Lung (tissue), 12 donors: Measurements from ENCODE around the gene IDH3A. TPM values are rescaled to one million over a fixed set of nuclear protein-coding genes. Genes with fewer than 3 reads are reported as not detected.

Source experiments
- ATAC-seq: fragments of 200-7000 bp; cut with Tn5 transposase; one replicate; pipeline ENCODE4 v1.9.1; 2020; ENCODE audit warnings: moderate number of reproducible peaks; ENCODE audit not compliant: insufficient read depth, low FRiP score
- DNase-seq, 3 donors: peaks; one replicate each; pipeline ENCODE4 v3.0.0-alpha.2; 2013 to 2017
- H3K27ac ChIP-seq, 2 donors: one replicate each; pipeline ENCODE4 v1.5.1; 2013; ENCODE audit warnings: mild to moderate bottlenecking in 2 of 2, moderate library complexity in 2 of 2, control low read depth in 1 of 2, inconsistent platforms in 1 of 2, low read depth in 1 of 2, low read length in 1 of 2
- H3K27me3 ChIP-seq, 3 donors: one replicate each; pipeline ENCODE4 v1.5.1; 2013; ENCODE audit warnings: low read length in 2 of 3; ENCODE audit not compliant: control insufficient read depth in 3 of 3, insufficient read depth in 3 of 3
- H3K36me3 ChIP-seq, 4 donors: one replicate each; pipeline ENCODE4 v1.5.1; 2013; ENCODE audit warnings: low read length in 4 of 4, mild to moderate bottlenecking in 1 of 4, moderate library complexity in 1 of 4; ENCODE audit not compliant: control insufficient read depth in 4 of 4, insufficient read depth in 4 of 4
- H3K4me1 ChIP-seq, 5 donors: one replicate each; pipeline ENCODE4 v1.5.1; 2013; ENCODE audit warnings: low read length in 5 of 5, mild to moderate bottlenecking in 2 of 5, moderate library complexity in 1 of 5; ENCODE audit not compliant: control insufficient read depth in 5 of 5, insufficient read depth in 5 of 5
- H3K4me3 ChIP-seq: one replicate; pipeline ENCODE4 v1.5.1; 2013; ENCODE audit warnings: mild to moderate bottlenecking, control low read depth, moderate library complexity
- H3K9ac ChIP-seq, 2 donors: one replicate each; pipeline ENCODE4 v1.5.1; 2013; ENCODE audit warnings: low read length in 2 of 2, control low read depth in 1 of 2; ENCODE audit not compliant: insufficient read depth in 1 of 2
- H3K9me3 ChIP-seq, 4 donors: one replicate each; pipeline ENCODE4 v1.5.1; 2013; ENCODE audit warnings: low read length in 3 of 4, mild to moderate bottlenecking in 1 of 4, moderate library complexity in 1 of 4; ENCODE audit not compliant: control insufficient read depth in 4 of 4, insufficient read depth in 3 of 4
- WGBS, 2 donors: extraction: QIAGEN DNeasy Blood & Tissue Kit; methylation state at CpG; one replicate each; pipeline ENCODE4 v1.1.7; 2013; 5-methylcytosine and 5-hydroxymethylcytosine counted together
- polyA plus RNA-seq, 2 donors: library from polyadenylated mRNA; stranded (reverse); fragments of 200-250 nt; gene quantifications; one replicate each; pipeline ENCODE4 v1.2.1, GENCODE V29; 2013
- total RNA-seq, 2 donors: library from RNA; depleted of rRNA in 1 of 2; stranded (reverse); fragments of >200 nt in 1 of 2; gene quantifications; one replicate each; pipeline ENCODE4 v1.2.1, GENCODE V29; 2014 to 2021
- TF ChIP-seq, protein P1 (sequence below): IDR thresholded peaks from 2 replicates; pipeline ENCODE4 v1.5.1; 2012; ENCODE audit warnings: mild to moderate bottlenecking; ENCODE audit errors: control extremely low read depth, extremely low read depth
- donor health status: control.
- donor health status: control.
- donor health status: Bipolar disorder and iron deficiency.
- donor health status: healthy.
- donor health status: DM: yes; HTN: yes; CAD: no.

IDH3A gene
- total and polyA plus RNA-seq, 4 donors = 28.6 to 83.2 (median 45.5) TPM

GRCh38 chr15:78102211-78102610 lies 47.0 kb upstream of the IDH3A start:
- 90 to 92% methylated on average over 1 of the region's 1 CpG for WGBS, 2 donors
- TF ChIP-seq, protein P1, sequence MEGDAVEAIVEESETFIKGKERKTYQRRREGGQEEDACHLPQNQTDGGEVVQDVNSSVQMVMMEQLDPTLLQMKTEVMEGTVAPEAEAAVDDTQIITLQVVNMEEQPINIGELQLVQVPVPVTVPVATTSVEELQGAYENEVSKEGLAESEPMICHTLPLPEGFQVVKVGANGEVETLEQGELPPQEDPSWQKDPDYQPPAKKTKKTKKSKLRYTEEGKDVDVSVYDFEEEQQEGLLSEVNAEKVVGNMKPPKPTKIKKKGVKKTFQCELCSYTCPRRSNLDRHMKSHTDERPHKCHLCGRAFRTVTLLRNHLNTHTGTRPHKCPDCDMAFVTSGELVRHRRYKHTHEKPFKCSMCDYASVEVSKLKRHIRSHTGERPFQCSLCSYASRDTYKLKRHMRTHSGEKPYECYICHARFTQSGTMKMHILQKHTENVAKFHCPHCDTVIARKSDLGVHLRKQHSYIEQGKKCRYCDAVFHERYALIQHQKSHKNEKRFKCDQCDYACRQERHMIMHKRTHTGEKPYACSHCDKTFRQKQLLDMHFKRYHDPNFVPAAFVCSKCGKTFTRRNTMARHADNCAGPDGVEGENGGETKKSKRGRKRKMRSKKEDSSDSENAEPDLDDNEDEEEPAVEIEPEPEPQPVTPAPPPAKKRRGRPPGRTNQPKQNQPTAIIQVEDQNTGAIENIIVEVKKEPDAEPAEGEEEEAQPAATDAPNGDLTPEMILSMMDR = no peak
- Histone ChIP-seq H3K27me3 (no peaks in the 10 kb centered on the region), H3K4me1 (peaks cover 0 to 6% (median 4%) of the 10 kb centered on the region in 5 donors), H3K4me3 (no peak overlapping the region), H3K9ac (no peak overlapping the region), H3K27ac (no peak overlapping the region), H3K36me3 (no peaks in the 10 kb centered on the region), H3K9me3 (no peaks in the 10 kb centered on the region)
- ATAC-seq (no peak), DNase-seq (no peak)

DNA sequence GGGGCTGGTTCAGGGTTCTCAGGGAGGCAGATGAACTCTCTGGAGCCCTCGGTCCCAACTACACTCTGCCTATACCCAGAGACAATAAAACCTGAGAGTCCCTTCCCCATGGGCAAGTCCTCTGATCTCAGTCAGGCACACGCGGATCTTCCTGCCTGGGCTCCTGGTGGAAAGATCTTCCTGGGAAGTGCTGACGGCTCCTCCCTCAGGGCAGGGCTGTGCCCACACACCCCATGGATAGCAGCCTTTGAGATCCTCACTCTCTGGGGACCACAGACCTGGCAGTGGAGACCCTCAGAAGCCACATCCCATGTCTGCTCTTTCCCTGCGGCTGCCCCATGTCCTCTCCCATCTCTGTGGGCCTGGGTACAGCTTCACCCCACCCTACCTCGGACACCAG lies 46.4 kb upstream of the IDH3A start:
- no peak for DNase-seq
- H3K4me1 ChIP-seq = peaks cover 0 to 6% (median 4%) of the 10 kb centered on the region in 5 donors
- ATAC-seq = no peak
- H3K27me3 ChIP-seq = no peaks in the 10 kb centered on the region
- H3K9me3 ChIP-seq = no peaks in the 10 kb centered on the region
- TF ChIP-seq, protein P1 = no peak
- WGBS, 2 donors = 83 to 87% methylated on average over 6 of the region's 6 CpGs
- no peak overlapping the region for H3K4me3 ChIP-seq
- peaks cover 0 to 5% (median 0%) of the 10 kb centered on the region in 4 donors for H3K36me3 ChIP-seq
- H3K9ac ChIP-seq = no peak overlapping the region
- H3K27ac ChIP-seq = no peak overlapping the region

DNA sequence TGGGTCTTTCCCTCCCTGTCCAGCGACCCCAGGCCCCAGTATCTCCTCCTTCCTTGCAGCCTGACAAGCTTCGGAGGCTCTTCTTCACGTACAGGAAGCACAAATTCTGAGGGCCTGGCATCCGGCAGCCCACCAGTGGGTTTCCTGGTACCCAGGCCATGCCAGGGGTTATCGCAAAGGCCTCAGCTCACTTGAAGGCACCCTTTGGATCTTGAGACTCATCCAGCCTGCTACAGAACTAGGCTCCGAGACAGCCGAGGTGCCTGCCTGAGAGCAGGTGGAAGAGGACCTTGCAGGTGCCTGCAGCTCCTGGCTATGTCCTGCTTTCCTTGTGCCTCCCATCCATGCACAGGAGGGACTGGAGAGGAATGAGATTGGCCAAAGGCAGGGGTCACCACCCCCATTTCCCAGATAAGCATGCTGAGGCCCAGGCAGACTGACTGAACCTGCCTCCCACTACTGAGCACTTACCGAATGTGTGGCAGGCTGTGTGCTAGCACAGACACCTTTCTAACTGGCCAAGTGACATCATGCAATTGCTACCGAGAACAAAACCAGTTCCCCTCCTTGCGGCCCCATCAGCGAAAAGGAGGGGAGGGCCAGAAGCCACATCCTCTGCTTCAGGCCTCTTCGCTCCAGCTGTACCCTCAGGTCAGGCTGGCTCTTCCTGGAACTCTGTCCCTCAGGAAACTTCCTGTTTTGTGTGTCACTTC lies 45.6 kb upstream of the IDH3A start:
- H3K4me1 ChIP-seq = peaks cover 0 to 6% (median 4%) of the 10 kb centered on the region in 5 donors
- H3K9me3 ChIP-seq = no peaks in the 10 kb centered on the region
- WGBS, 2 donors = 52 to 64% methylated on average over 12 of the region's 12 CpGs
- H3K27ac ChIP-seq = peak overlapping the region in 1 of 2 donors; percentile 56
- peaks cover 0 to 5% (median 0%) of the 10 kb centered on the region in 4 donors for H3K36me3 ChIP-seq
- H3K9ac ChIP-seq = no peak overlapping the region
- peak in 2 of 3 donors; percentile 25 to 42 for DNase-seq
- TF ChIP-seq, protein P1 = no peak
- no peaks in the 10 kb centered on the region for H3K27me3 ChIP-seq
- ATAC-seq = peak; percentile 27
- no peak overlapping the region for H3K4me3 ChIP-seq

DNA sequence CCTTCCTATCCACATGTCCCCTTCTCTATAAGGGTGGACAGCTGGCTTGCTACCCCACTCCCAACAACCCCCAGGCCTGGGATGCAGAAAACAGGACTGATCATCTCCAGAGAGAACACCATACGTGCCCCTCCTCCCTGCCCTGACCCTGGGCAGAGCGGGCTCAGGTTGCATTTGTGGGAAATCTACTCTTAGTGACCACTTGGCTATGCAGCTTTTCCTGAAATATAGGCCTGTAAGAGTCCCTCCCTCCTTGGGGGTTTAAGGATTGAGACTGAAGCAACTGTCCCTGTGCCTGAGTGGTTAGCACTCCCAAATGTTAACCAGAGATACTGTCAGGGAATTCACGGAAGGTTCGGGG lies 45.1 kb upstream of the IDH3A start:
- Histone ChIP-seq H3K36me3 (peaks cover 0 to 5% (median 0%) of the 10 kb centered on the region in 4 donors), H3K27me3 (no peaks in the 10 kb centered on the region), H3K4me3 (no peak overlapping the region), H3K27ac (no peak overlapping the region), H3K9me3 (no peaks in the 10 kb centered on the region), H3K4me1 (peaks cover 0 to 6% (median 4%) of the 10 kb centered on the region in 5 donors), H3K9ac (no peak overlapping the region)
- 81 to 84% methylated on average over 4 of the region's 4 CpGs for WGBS, 2 donors
- ATAC-seq (no peak), DNase-seq (no peak)
- TF ChIP-seq, protein P1 = no peak
